Fibroblast of lung (primary cell): ENCODE data around the gene NDOR1. TPM values are rescaled to one million over a fixed set of nuclear protein-coding genes. Genes with fewer than 3 reads are reported as not detected.

Experiments used
- DNase-seq, 2 donors: peaks; one replicate each; pipeline versions ENCODE4 v3.0.0 to v3.0.0-alpha.2; 2010; ENCODE audit warnings: low read depth in 2 of 2
- H2AFZ ChIP-seq: 2 replicates; pipeline ENCODE4 v1.5.1; 2012; ENCODE audit warnings: low read length, control low read depth, inconsistent platforms
- H3K27ac ChIP-seq: 2 replicates; pipeline ENCODE4 v1.5.1; 2011; ENCODE audit warnings: low read length, control low read depth; ENCODE audit not compliant: insufficient read depth
- H3K27me3 ChIP-seq: 2 replicates; pipeline ENCODE4 v1.5.1; 2011; ENCODE audit warnings: mild to moderate bottlenecking, low read length; ENCODE audit not compliant: control insufficient read depth, insufficient read depth
- H3K36me3 ChIP-seq: 2 replicates; pipeline ENCODE4 v1.5.1; 2011; ENCODE audit warnings: low read length; ENCODE audit not compliant: control insufficient read depth, insufficient read depth
- H3K4me1 ChIP-seq: 2 replicates; pipeline ENCODE4 v1.5.1; 2011; ENCODE audit warnings: low read length; ENCODE audit not compliant: control insufficient read depth, insufficient read depth; ENCODE audit errors: extremely low read depth
- H3K4me2 ChIP-seq: 2 replicates; pipeline ENCODE4 v1.5.1; 2011; ENCODE audit warnings: low read length, control low read depth; ENCODE audit not compliant: insufficient read depth; ENCODE audit errors: extremely low read depth
- H3K4me3 ChIP-seq, 4 experiments: fragments of 200-600 bp in 1 of 4; sonication (generic) in 1 of 4; replicated peaks in 1 of 4; 2 replicates each; pipeline ENCODE4 v1.5.1; 2011 to 2016; ENCODE audit warnings: low read length in 4 of 4, low read depth in 3 of 4, mild to moderate bottlenecking in 3 of 4, control low read depth in 2 of 4, inconsistent platforms in 1 of 4, mixed read lengths in 1 of 4; ENCODE audit not compliant: insufficient read depth in 1 of 4; ENCODE audit errors: control extremely low read depth in 1 of 4
- H3K79me2 ChIP-seq: 2 replicates; pipeline ENCODE4 v1.5.1; 2012; ENCODE audit warnings: mild to moderate bottlenecking, low read length, inconsistent platforms; ENCODE audit not compliant: control insufficient read depth, insufficient read depth
- H3K9ac ChIP-seq: 2 replicates; pipeline ENCODE4 v1.5.1; 2011; ENCODE audit warnings: mild to moderate bottlenecking, low read length, control low read depth; ENCODE audit not compliant: insufficient read depth
- H3K9me3 ChIP-seq: 2 replicates; pipeline ENCODE4 v1.5.1; 2012; ENCODE audit warnings: low read depth, low read length; ENCODE audit not compliant: control insufficient read depth, insufficient read depth
- H4K20me1 ChIP-seq: 2 replicates; pipeline ENCODE4 v1.5.1; 2011; ENCODE audit warnings: low read length; ENCODE audit not compliant: control insufficient read depth, insufficient read depth; ENCODE audit errors: extremely low read depth
- EZH2 ChIP-seq: IDR thresholded peaks from 2 replicates; pipeline ENCODE4 v1.5.1; 2012; ENCODE audit warnings: low read length, control low read depth, mild to moderate bottlenecking; ENCODE audit errors: missing control alignments
- polyA plus RNA-seq, 2 donors: library from polyadenylated mRNA; depleted of rRNA in 1 of 2; stranded (reverse) in 1 of 2; unstranded in 1 of 2; fragments of >200 nt; gene quantifications; 2 replicates each; pipeline ENCODE4 v1.2.1, GENCODE V29; 2011 to 2012; ENCODE audit warnings: missing spikeins in 1 of 2
- total RNA-seq: library from RNA; depleted of rRNA; stranded (reverse); fragments of >200 nt; gene quantifications from 2 replicates; pipeline ENCODE4 v1.2.1, GENCODE V29; 2014
- TF ChIP-seq, protein P1 (sequence below), 2 donors: IDR thresholded peaks in 1 of 2; conservative IDR thresholded peaks in 1 of 2; 1 replicate in 1 of 2; 2 replicates in 1 of 2; pipeline ENCODE4 v1.5.1; 2011 to 2012; ENCODE audit warnings: low read length in 2 of 2, control low read depth in 1 of 2, inconsistent platforms in 1 of 2, low read depth in 1 of 2, mild to moderate bottlenecking in 1 of 2

The NDOR1 gene
- total and polyA plus RNA-seq, 2 donors (not counting 1 experiment from before 2014, with no cell fraction given), result 2.4 to 3.1 TPM

DNA sequence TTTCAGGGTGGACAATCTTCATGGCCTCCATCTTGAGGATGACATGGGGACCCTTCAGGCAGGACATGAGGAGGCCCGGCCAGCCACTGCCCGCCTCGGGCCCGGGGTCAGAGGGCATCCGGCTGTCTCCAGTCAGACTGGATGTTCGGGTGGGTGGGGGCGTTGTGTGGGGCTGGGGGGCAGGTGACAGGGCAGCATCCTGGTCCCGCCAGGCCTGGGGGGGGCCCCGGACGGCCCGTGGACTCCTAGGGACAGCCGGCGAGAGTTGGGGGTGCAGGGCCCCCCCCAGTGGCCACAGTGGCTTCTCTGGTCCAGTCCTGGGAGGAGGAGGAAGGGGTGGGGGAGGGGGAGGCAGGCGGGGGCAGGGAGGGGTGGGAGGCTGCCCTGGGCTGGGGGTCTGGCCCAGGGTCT lies 15.6 kb downstream of the NDOR1 start:
- Histone ChIP-seq H3K27ac (no peak overlapping the region), H2AFZ (no peak overlapping the region), H3K4me2 (no peak overlapping the region)

DNA sequence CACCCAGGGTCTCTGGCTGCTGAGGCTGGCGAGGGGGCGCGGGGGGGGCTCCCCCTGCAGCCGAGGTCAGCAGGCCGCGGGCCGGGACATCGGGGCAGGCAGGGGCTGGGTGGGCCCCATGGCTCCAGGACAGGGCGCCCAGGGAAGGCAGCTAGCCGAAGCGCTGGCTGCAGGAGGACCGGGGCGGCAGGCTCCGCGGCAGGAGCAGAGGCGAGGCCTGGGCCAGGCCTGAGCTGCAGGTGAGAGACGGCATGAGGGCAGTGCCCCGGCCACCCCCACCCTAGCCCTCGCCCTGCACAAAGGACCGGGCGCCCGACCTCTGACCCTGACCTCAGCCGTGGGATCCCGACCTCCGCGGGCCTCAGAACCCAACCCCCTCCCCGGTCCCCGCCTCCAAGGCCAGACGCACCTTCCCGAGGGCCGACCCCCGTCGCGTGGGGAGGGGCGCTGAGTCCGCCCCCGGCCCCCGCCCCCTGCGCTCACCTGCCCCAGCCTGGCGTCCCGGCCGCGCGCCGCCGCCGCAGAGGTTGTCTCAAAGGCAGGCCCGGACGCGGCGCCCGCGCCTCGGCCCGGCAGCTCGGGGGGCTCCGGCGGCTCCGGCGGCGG lies 16.1 kb downstream of the NDOR1 start:
- Histone ChIP-seq H3K36me3 (peaks cover 5% of the 10 kb centered on the region), H4K20me1 (no peaks in the 10 kb centered on the region), H3K79me2 (no peaks in the 10 kb centered on the region), H3K4me3 (peak overlapping the region in 1 of 4 experiments; percentile 33), H3K4me1 (peaks cover 8% of the 10 kb centered on the region), H2AFZ (no peak overlapping the region), H3K27me3 (no peaks in the 10 kb centered on the region), H3K9me3 (no peaks in the 10 kb centered on the region), H3K4me2 (no peak overlapping the region), H3K9ac (no peak overlapping the region), H3K27ac (no peak overlapping the region)
- no peak for DNase-seq
- TF ChIP-seq, protein P1, sequence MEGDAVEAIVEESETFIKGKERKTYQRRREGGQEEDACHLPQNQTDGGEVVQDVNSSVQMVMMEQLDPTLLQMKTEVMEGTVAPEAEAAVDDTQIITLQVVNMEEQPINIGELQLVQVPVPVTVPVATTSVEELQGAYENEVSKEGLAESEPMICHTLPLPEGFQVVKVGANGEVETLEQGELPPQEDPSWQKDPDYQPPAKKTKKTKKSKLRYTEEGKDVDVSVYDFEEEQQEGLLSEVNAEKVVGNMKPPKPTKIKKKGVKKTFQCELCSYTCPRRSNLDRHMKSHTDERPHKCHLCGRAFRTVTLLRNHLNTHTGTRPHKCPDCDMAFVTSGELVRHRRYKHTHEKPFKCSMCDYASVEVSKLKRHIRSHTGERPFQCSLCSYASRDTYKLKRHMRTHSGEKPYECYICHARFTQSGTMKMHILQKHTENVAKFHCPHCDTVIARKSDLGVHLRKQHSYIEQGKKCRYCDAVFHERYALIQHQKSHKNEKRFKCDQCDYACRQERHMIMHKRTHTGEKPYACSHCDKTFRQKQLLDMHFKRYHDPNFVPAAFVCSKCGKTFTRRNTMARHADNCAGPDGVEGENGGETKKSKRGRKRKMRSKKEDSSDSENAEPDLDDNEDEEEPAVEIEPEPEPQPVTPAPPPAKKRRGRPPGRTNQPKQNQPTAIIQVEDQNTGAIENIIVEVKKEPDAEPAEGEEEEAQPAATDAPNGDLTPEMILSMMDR (conservative IDR thresholded peaks at IDR 0.05 in 1 of 2, IDR thresholded peaks at IDR 0.05 in 1 of 2; ENCODE audit: low read depth in 1 of 2, low read length in 2 of 2), result no peak
- no peak for TF ChIP-seq EZH2

More for the DNA sequence above, 15.6 kb downstream of the NDOR1 start:
- no peak for DNase-seq
- TF ChIP-seq, protein P1 (conservative IDR thresholded peaks at IDR 0.05 in 1 of 2, IDR thresholded peaks at IDR 0.05 in 1 of 2; ENCODE audit: low read depth in 1 of 2, low read length in 2 of 2), result no peak
- no peak for TF ChIP-seq EZH2
- Histone ChIP-seq H3K9me3 (no peaks in the 10 kb centered on the region), H3K79me2 (no peaks in the 10 kb centered on the region), H3K4me3 (no peak overlapping the region), H3K27me3 (no peaks in the 10 kb centered on the region), H3K36me3 (peaks cover 6% of the 10 kb centered on the region), H3K4me1 (peaks cover 8% of the 10 kb centered on the region), H4K20me1 (no peaks in the 10 kb centered on the region), H3K9ac (no peak overlapping the region)

GRCh38 chr9:137222190-137223077 lies 16.9 kb downstream of the NDOR1 start, which contains the start of gene RNF208:
RNF208 (minus strand) TSS chr9:137222240; CDS start chr9:137221212, 1,028 bp downstream.
- H3K4me2 ChIP-seq, result peak within 1 kb of the TSS; percentile 82
- peaks cover 3% of the 10 kb centered on the region for H3K36me3 ChIP-seq
- no peaks in the 10 kb centered on the region for H3K9me3 ChIP-seq
- H3K4me3 ChIP-seq, result peak within 1 kb of the TSS; percentile 39 to 81 (median 44)
- DNase-seq, result no peak
- H3K4me1 ChIP-seq, result peaks cover 8% of the 10 kb centered on the region
- H3K9ac ChIP-seq, result peak within 1 kb of the TSS; percentile 2
- H3K27ac ChIP-seq, result no peak within 1 kb of the TSS
- H3K79me2 ChIP-seq, result no peaks in the 10 kb centered on the region
- H4K20me1 ChIP-seq, result no peaks in the 10 kb centered on the region
- TF ChIP-seq, protein P1 (conservative IDR thresholded peaks at IDR 0.05 in 1 of 2, IDR thresholded peaks at IDR 0.05 in 1 of 2; ENCODE audit: low read depth in 1 of 2, low read length in 2 of 2), result no peak
- no peak for TF ChIP-seq EZH2
- peak within 1 kb of the TSS; percentile 11 for H2AFZ ChIP-seq
- no peaks in the 10 kb centered on the region for H3K27me3 ChIP-seq
